Heart right ventricle (tissue), 16 donors: ENCODE measurements around the gene ADNP. TPM values are rescaled to one million over a fixed set of nuclear protein-coding genes. Genes with fewer than 3 reads are reported as not detected.
A peak's percentile ranks its signal among the peaks of the same experiment; 100 is the strongest.

Source experiments
- ATAC-seq, 8 donors: fragments of 200-7000 bp; cut with Tn5 transposase; one replicate each; pipeline ENCODE4 v1.9.1; 2020; ENCODE audit warnings: mild to moderate bottlenecking in 8 of 8, moderate library complexity in 8 of 8, moderate number of reproducible peaks in 1 of 8
- DNase-seq, 2 donors: peaks; one replicate each; pipeline ENCODE4 v3.0.0-alpha.2; 2020
- H3K27ac ChIP-seq, 10 donors: fragments of 200-600 bp; sonication (generic) in 2 of 10; one replicate each; pipeline versions ENCODE4 v1.5.0 to v1.8.0; 2020 to 2022; ENCODE audit warnings: mild to moderate bottlenecking in 3 of 10
- H3K27me3 ChIP-seq, 7 donors: fragments of 200-600 bp; one replicate each; pipeline ENCODE4 v1.8.0; 2021 to 2022; ENCODE audit warnings: mild to moderate bottlenecking in 2 of 7
- H3K36me3 ChIP-seq, 9 donors: fragments of 200-600 bp; sonication (generic) in 1 of 9; one replicate each; pipeline versions ENCODE4 v1.5.0 to v1.8.0; 2020 to 2022; ENCODE audit warnings: mild to moderate bottlenecking in 2 of 9
- H3K4me1 ChIP-seq, 9 donors: fragments of 200-600 bp; sonication (generic) in 1 of 9; one replicate each; pipeline versions ENCODE4 v1.5.0 to v1.8.0; 2020 to 2022; ENCODE audit warnings: mild to moderate bottlenecking in 4 of 9
- H3K4me3 ChIP-seq, 10 donors: fragments of 200-600 bp; sonication (generic) in 2 of 10; one replicate each; pipeline versions ENCODE4 v1.5.0 to v1.8.0; 2020 to 2022; ENCODE audit warnings: mild to moderate bottlenecking in 7 of 10, moderate library complexity in 2 of 10
- H3K9me3 ChIP-seq, 11 donors: fragments of 200-600 bp in 10 of 11; sonication (generic) in 2 of 11; one replicate each; pipeline versions ENCODE4 v1.5.0 to v1.8.0; 2013 to 2022; ENCODE audit warnings: mild to moderate bottlenecking in 2 of 11, control low read depth in 1 of 11, moderate library complexity in 1 of 11
- WGBS, 2 donors: extraction: QIAGEN DNeasy Blood & Tissue Kit; methylation state at CpG; one replicate each; pipeline ENCODE4 v1.1.7; 2013; ENCODE audit warnings: inconsistent platforms in 1 of 2; 5-methylcytosine and 5-hydroxymethylcytosine counted together
- intact Hi-C, 10 donors: fragments of 100-400 bp; cut with DNase I; formaldehyde crosslinking; loops; one replicate each; pipeline versions ENCODE4 v1.11.1 to v1.14.2; 2022
- polyA plus RNA-seq, 2 donors: library from polyadenylated mRNA; stranded (reverse); fragments of 200-250 nt; gene quantifications; one replicate each; pipeline ENCODE4 v1.2.3, GENCODE V29; 2013
- total RNA-seq, 10 donors: library from RNA; stranded (reverse); fragmentation: NEBNext Ultra II Directional in 3 of 10; extraction: Animal tissue kit (Norgen Biotek cat#: 25700) in 3 of 10; gene quantifications; one replicate each; pipeline versions ENCODE4 v1.2.1 to v1.2.4, GENCODE V29; 2021 to 2023
- TF ChIP-seq, protein P1 (sequence below), 9 donors: fragments of 200-600 bp; sonication (generic) in 2 of 9; IDR thresholded peaks; one replicate each; pipeline versions ENCODE4 v1.5.0 to v1.8.0; 2021 to 2022; ENCODE audit warnings: antibody characterized with exemption in 9 of 9, mild to moderate bottlenecking in 5 of 9, moderate library complexity in 1 of 9
- donor health status: Arrhythmogenic right ventricular cardiomyopathy.
- donor health status: ischemic (EF 13 %, LVEDD 7.1; RV severe dilation, severe dysfunction).
- donor health status: healthy with polysubstance abuse.
- donor health status: DM: no; HTN: yes; CAD: no.
- donor health status: DM: no; HTN: no; CAD: no.
- donor health status: ischemic (EF 25% LVEDD 6.9; RV normal size, moderate dysfunction).
- donor health status: ischemic (EF 25% LVEDD 5.7; RV mildly dilated, moderate dysfunction).
- donor health status: healthy.
- donor health status: DM: yes; HTN: yes; CAD: no.
- donor health status: Ischemic cardiomyopathy.
- donor health status: ischemic (EF 35%, LVEDD 5.7; RV mildly dilated, moderate dysfunction).
- donor health status: nonischemic (EF 11% LVEDD 7.7; RV severe dilation, severe dysfunction).
- donor health status: DM: yes; HTN: yes; CAD: no.
- donor health status: PGD.
- donor health status: ischemic (EF 29% LVEDD 5.4; RV normal size, mild dysfunction).
- donor health status: nonischemic (EF 23%, LVEDD 6.1; RV moderate dilation, normal function).

Gene ADNP
- total and polyA plus RNA-seq, 12 donors, result 14.6 to 46.1 (median 37.9) TPM

DNA sequence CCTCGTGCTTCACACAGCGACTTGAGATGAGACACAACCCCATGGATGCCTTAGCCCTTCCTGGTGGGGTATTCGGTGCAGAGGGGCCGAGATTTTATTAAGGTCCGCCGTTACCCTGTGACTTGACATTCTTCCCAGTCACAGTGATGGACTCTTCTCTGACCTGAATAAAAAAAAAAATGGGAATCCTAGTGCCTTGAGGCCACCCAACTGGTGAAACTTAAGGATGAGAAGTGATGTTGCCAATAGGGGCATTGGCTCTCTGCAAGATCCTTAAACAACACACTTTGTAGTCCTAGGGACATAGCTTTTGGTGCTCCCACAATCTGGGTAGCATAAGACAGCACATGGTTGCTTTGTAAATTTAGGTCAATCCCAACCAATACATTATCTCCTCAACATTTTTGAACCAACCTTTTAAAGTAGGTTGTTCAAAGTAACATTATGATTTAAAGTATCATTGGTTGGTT is 814 bp upstream of the ADNP start:
- Histone ChIP-seq H3K27ac (peak overlapping the region; percentile 95 to 100 (median 99)), H3K27me3 (no peaks in the 10 kb centered on the region), H3K4me1 (peaks cover 0 to 36% (median 29%) of the 10 kb centered on the region in 9 donors), H3K9me3 (no peaks in the 10 kb centered on the region), H3K36me3 (peaks cover 0 to 67% (median 35%) of the 10 kb centered on the region in 9 donors), H3K4me3 (peak overlapping the region; percentile 50 to 74 (median 64))
- WGBS, 2 donors, result 38 to 43% methylated on average over 6 of the region's 6 CpGs
- intact Hi-C loops, result loop anchor here in 1 of 10 donors (5.0 kb wide), 1 partner anchor 140 kb away; no protein-coding TSS in a partner anchor
- DNase-seq, result no peak
- TF ChIP-seq, protein P1, sequence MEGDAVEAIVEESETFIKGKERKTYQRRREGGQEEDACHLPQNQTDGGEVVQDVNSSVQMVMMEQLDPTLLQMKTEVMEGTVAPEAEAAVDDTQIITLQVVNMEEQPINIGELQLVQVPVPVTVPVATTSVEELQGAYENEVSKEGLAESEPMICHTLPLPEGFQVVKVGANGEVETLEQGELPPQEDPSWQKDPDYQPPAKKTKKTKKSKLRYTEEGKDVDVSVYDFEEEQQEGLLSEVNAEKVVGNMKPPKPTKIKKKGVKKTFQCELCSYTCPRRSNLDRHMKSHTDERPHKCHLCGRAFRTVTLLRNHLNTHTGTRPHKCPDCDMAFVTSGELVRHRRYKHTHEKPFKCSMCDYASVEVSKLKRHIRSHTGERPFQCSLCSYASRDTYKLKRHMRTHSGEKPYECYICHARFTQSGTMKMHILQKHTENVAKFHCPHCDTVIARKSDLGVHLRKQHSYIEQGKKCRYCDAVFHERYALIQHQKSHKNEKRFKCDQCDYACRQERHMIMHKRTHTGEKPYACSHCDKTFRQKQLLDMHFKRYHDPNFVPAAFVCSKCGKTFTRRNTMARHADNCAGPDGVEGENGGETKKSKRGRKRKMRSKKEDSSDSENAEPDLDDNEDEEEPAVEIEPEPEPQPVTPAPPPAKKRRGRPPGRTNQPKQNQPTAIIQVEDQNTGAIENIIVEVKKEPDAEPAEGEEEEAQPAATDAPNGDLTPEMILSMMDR (IDR thresholded peaks at IDR 0.05), result no peak
- peak in 1 of 8 donors; percentile 0 for ATAC-seq

DNA sequence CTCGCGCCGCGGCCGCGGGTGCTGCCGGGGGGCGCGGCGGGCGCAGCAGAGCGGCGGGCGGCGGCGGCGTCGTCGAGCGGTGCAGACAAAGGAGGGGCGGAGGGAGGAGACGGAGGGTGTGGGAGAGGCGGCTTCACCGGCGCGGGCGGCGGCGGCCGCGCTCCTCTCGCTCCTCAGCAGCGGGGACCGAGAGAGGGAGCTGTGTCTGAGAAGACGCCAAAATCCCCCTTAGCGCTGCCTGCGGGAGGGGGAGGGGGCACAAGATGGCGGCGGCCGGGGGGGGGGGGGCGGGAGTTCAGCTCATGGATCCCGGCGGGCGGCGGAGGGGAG is 296 bp downstream of the ADNP start:
- intact Hi-C loops, result loop anchor here in 4 of 10 donors (1.0 to 5.0 kb wide), 4 partner anchors 27 to 139 kb away; partner anchors contain the start of genes DPM1 (in 3 of the 4), MOCS3 (in 3 of the 4) and BCAS4 (in 1 of the 4)
- TF ChIP-seq, protein P1 (IDR thresholded peaks at IDR 0.05), result no peak
- peaks cover 0 to 65% (median 26%) of the 10 kb centered on the region in 9 donors for H3K36me3 ChIP-seq
- DNase-seq (no peak), ATAC-seq (peak in 7 of 8 donors; percentile 30 to 58 (median 35))
- no peaks in the 10 kb centered on the region for H3K27me3 ChIP-seq
- peak overlapping the region; percentile 50 to 74 (median 64) for H3K4me3 ChIP-seq
- H3K4me1 ChIP-seq, result peaks cover 0 to 47% (median 39%) of the 10 kb centered on the region in 9 donors
- 0% methylated on average over 11 to 43 of the region's 45 CpGs for WGBS, 2 donors
- peak overlapping the region; percentile 95 to 100 (median 99) for H3K27ac ChIP-seq
- no peaks in the 10 kb centered on the region for H3K9me3 ChIP-seq

DNA sequence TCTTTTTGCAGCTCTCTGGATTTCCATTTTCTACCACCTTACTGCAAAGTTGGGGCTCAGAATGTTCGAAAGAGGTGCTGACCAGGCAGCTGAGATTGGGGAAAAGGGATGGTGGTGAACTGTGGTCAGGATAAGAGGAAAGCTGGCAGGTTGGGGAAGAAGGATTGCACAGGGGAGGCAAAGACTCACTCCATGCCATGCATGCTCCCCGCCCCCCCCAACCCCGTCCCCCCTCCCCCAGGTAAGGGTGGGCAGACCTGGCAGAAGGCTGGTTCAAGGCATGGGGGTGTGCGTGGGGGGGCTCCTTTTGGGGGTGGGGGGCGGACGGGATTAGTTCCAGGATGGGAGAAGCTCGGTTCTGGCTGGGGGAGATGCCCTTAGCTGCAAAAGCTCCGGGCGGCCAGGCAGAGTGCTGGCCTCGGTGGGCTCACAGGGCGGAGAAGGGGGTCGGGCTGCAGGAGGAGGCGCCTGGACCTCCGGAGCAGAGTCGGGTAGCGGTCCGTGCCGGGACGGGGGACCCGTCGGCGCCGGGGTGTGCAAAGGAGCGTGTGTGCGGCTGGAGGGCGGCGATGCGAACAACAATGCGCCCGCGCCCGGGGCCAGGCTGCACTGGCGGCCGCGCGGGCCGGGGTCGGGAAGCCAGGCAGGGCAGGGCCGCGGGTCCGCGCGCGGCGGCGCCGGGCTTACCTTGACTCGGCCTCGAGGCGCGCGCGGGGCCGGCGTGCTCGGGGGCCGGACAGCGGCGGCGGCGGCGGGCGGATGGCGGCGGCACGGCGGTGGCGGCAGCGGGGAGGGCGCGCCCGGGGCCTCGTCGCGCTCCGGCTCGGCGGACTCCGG is 880 bp downstream of the ADNP start:
- H3K9me3 ChIP-seq, result no peaks in the 10 kb centered on the region
- no peaks in the 10 kb centered on the region for H3K27me3 ChIP-seq
- peaks cover 0 to 63% (median 20%) of the 10 kb centered on the region in 9 donors for H3K36me3 ChIP-seq
- ATAC-seq (peak in 4 of 8 donors; percentile 1 to 21 (median 4)), DNase-seq (peak; percentile 17 to 36)
- TF ChIP-seq, protein P1 (IDR thresholded peaks at IDR 0.05), result no peak
- H3K27ac ChIP-seq, result peak overlapping the region; percentile 95 to 100 (median 99)
- intact Hi-C loops, result loop anchor here in 2 of 10 donors (2.0 to 5.0 kb wide), 3 partner anchors 28 to 138 kb away; partner anchors contain the start of genes BCAS4 (in 1 of the 2), DPM1 (in 1 of the 2) and MOCS3 (in 1 of the 2)
- WGBS, 2 donors, result 0 to 1% methylated on average over 36 to 78 of the region's 79 CpGs
- H3K4me1 ChIP-seq, result peaks cover 0 to 53% (median 45%) of the 10 kb centered on the region in 9 donors
- H3K4me3 ChIP-seq, result peak overlapping the region; percentile 70 to 94 (median 78)
